ENCODE data around the gene CFAP20DC. TPM values are rescaled to one million over a fixed set of nuclear protein-coding genes. Genes with fewer than 3 reads are reported as not detected.

The CFAP20DC gene
- total and polyA plus RNA-seq, 2 of the 13 experiments (the other 11 are each of a cell fraction or from before 2014, with no cell fraction given), result not detected

DNA sequence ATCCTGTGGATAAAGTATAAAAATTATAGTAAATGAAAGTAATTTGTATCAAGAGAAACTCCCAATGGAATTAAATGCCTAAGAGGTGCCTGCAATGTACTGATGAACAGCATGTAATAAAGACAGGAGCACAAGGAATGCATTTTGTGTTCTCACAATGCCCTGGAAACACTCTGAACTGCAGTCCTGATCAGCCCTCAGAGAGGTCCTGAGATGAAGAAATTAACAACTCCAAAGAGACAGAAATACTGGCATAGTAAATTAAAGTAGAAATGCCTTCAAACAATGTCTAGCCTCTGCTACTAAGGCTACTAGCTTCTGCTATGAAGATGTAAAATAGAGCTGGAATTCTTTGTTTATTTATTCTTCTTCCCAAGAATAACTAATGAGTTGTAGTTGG, 59.9 kb downstream of the CFAP20DC start:
- intact Hi-C loops (cut with micrococcal nuclease; ENCODE audit: unreplicated experiment), result no loop called here
- no peak for DNase-seq (ENCODE audit: low spot score)
- no peak for TF ChIP-seq ZNF75D (CRISPR knock-in tag; IDR thresholded peaks at IDR 0.05; ENCODE audit: borderline replicate concordance)
- TF ChIP-seq ZFYVE20 (CRISPR knock-in tag; IDR thresholded peaks at IDR 0.05; ENCODE audit: borderline replicate concordance, low read depth), result no peak
- no peak for TF ChIP-seq JDP2 (CRISPR knock-in tag; IDR thresholded peaks at IDR 0.05; ENCODE audit: borderline replicate concordance)
- no peak for TF ChIP-seq ZNF431 (CRISPR knock-in tag; IDR thresholded peaks at IDR 0.05; ENCODE audit: borderline replicate concordance, low read depth)
- TF ChIP-seq CTCF (CRISPR knock-in tag; IDR thresholded peaks at IDR 0.05), result no peak
- no peak for TF ChIP-seq YEATS2 (CRISPR knock-in tag; IDR thresholded peaks at IDR 0.05; ENCODE audit: borderline replicate concordance)
- TF ChIP-seq REL (CRISPR knock-in tag; conservative IDR thresholded peaks at IDR 0.05), result no peak
- no peak for TF ChIP-seq ZNF143 (CRISPR knock-in tag; IDR thresholded peaks at IDR 0.05)
- no peak for TF ChIP-seq ZNF660 (CRISPR knock-in tag; IDR thresholded peaks at IDR 0.05; ENCODE audit: borderline replicate concordance, low read depth)
- no peak for TF ChIP-seq KDM6A (CRISPR knock-in tag; IDR thresholded peaks at IDR 0.05; ENCODE audit: low read depth)
- TF ChIP-seq, protein P1, sequence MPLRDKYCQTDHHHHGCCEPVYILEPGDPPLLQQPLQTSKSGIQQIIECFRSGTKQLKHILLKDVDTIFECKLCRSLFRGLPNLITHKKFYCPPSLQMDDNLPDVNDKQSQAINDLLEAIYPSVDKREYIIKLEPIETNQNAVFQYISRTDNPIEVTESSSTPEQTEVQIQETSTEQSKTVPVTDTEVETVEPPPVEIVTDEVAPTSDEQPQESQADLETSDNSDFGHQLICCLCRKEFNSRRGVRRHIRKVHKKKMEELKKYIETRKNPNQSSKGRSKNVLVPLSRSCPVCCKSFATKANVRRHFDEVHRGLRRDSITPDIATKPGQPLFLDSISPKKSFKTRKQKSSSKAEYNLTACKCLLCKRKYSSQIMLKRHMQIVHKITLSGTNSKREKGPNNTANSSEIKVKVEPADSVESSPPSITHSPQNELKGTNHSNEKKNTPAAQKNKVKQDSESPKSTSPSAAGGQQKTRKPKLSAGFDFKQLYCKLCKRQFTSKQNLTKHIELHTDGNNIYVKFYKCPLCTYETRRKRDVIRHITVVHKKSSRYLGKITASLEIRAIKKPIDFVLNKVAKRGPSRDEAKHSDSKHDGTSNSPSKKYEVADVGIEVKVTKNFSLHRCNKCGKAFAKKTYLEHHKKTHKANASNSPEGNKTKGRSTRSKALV (CRISPR knock-in tag; IDR thresholded peaks at IDR 0.05), result no peak
- no peak for TF ChIP-seq FOXM1 (CRISPR knock-in tag; IDR thresholded peaks at IDR 0.05)
- no peak for TF ChIP-seq PLRG1 (conservative IDR thresholded peaks at IDR 0.05)
- no peak for TF ChIP-seq RBFOX2 (IDR thresholded peaks at IDR 0.05; ENCODE audit: low read depth, low read length)
- TF ChIP-seq NFRKB (IDR thresholded peaks at IDR 0.05), result no peak
- TF ChIP-seq NR2F6 (IDR thresholded peaks at IDR 0.05), result no peak
- no peak for TF ChIP-seq NR2F6 (CRISPR knock-in tag; IDR thresholded peaks at IDR 0.05)
- no peak for TF ChIP-seq ZBTB49 (CRISPR knock-in tag; IDR thresholded peaks at IDR 0.05; ENCODE audit: borderline replicate concordance)
- no peak for TF ChIP-seq SAFB2 (CRISPR knock-in tag; IDR thresholded peaks at IDR 0.05; ENCODE audit: borderline replicate concordance, low read depth)
- no peak for TF ChIP-seq SNRNP70 (IDR thresholded peaks at IDR 0.05; ENCODE audit: low read depth, low read length)
- no peaks in the 10 kb centered on the region for H3K36me3 ChIP-seq (replicated peaks in 1 of 2; ENCODE audit: control insufficient read depth in 1 of 2, insufficient read depth in 2 of 2, low read length in 2 of 2)
- no peaks in the 10 kb centered on the region for H3K79me2 ChIP-seq (ENCODE audit: insufficient read depth, low read length)
- no peaks in the 10 kb centered on the region for H3K4me1 ChIP-seq (ENCODE audit: insufficient read depth, low read length)
- no peak overlapping the region for H2AFZ ChIP-seq (ENCODE audit: low read length)
- no peaks in the 10 kb centered on the region for H4K20me1 ChIP-seq (ENCODE audit: insufficient read depth, low read length)
- H3K4me3 ChIP-seq (replicated peaks in 1 of 3; ENCODE audit: insufficient read depth in 1 of 3, low read depth in 2 of 3, low read length in 3 of 3), result no peak overlapping the region
- in situ Hi-C loops (cut with HindIII; ENCODE audit: extremely low pct_ligation_motif_present, low pct_unique_long_range_greater_than_20kb), result no loop called here
- H3K27ac ChIP-seq (ENCODE audit: extremely low read length, insufficient read depth, low read length), result no peak overlapping the region
- ATAC-seq, result no peak
- H3K9ac ChIP-seq (ENCODE audit: insufficient read depth, low read depth, low read length), result no peak overlapping the region
- H3K9me3 ChIP-seq (ENCODE audit: low read length), result no peaks in the 10 kb centered on the region
- H3K27me3 ChIP-seq (ENCODE audit: control insufficient read depth in 1 of 2, insufficient read depth in 2 of 2, low read length in 2 of 2), result no peaks in the 10 kb centered on the region
- no TSS peak for BruUV-seq (replicated peaks)
- POLR2A ChIA-PET, result no interaction called here
- CTCF ChIA-PET (ENCODE audit: low intra/inter-chr PET ratio, low total read pairs), result no interaction called here
- FAIRE-seq, result no peak
- no peak overlapping the region for H3K4me2 ChIP-seq (ENCODE audit: low read depth, low read length)

Data from HepG2 (cell line).